Testis (tissue), 3 donors: ENCODE results near the gene RBM48. TPM values are rescaled to one million over a fixed set of nuclear protein-coding genes. Genes with fewer than 3 reads are reported as not detected.
"Not testable (repeated sequence)": the region's sequence is repeated elsewhere in the genome, so short reads cannot be mapped to it uniquely, and the experiment has no call there.

Experiments used
- DNase-seq: peaks from one replicate; pipeline ENCODE4 v3.0.0-alpha.2; 2019
- H3K27ac ChIP-seq, 2 donors: fragments of 200-600 bp; sonication (generic); one replicate each; pipeline ENCODE4 v1.5.1; 2019
- H3K27me3 ChIP-seq: fragments of 200-600 bp; sonication (generic); one replicate; pipeline ENCODE4 v1.5.1; 2019
- H3K36me3 ChIP-seq: fragments of 200-600 bp; sonication (generic); one replicate; pipeline ENCODE4 v1.5.1; 2017; ENCODE audit warnings: low read depth; ENCODE audit errors: missing control alignments
- H3K4me1 ChIP-seq: fragments of 200-600 bp; sonication (generic); one replicate; pipeline ENCODE4 v1.5.1; 2019
- H3K4me3 ChIP-seq, 2 donors: fragments of 200-600 bp; sonication (generic); one replicate each; pipeline ENCODE4 v1.5.1; 2017 to 2019
- H3K9me3 ChIP-seq: fragments of 200-600 bp; sonication (generic); one replicate; pipeline ENCODE4 v1.5.1; 2017
- CTCF ChIP-seq, 3 experiments: fragments of 450-650 bp in 2 of 3; fragments of 200-600 bp in 1 of 3; sonication (generic) in 1 of 3; IDR thresholded peaks; one replicate each; pipeline ENCODE4 v1.5.1; 2016 to 2019; ENCODE audit warnings: antibody characterized with exemption in 3 of 3, mild to moderate bottlenecking in 2 of 3, moderate library complexity in 1 of 3
- POLR2A ChIP-seq: fragments of 450-650 bp; IDR thresholded peaks from one replicate; pipeline ENCODE4 v1.6.1; 2017; ENCODE audit warnings: antibody characterized with exemption, mild to moderate bottlenecking, moderate library complexity
- WGBS, 2 donors: methylation state at CpG; one replicate each; pipeline ENCODE4 v1.1.5; 2018; 5-methylcytosine and 5-hydroxymethylcytosine counted together
- intact Hi-C: fragments of 100-400 bp; cut with DNase I; formaldehyde crosslinking; loops from one replicate; pipeline ENCODE4 v1.15.1; 2023; ENCODE audit warnings: low total_unique reads
- polyA plus RNA-seq: library from polyadenylated mRNA; stranded (reverse); fragments of 350-450 nt; fragmentation: Illumina TruSeq; extraction: RNeasy Lipid Tissue Mini Kit (QIAGEN cat#74804); gene quantifications from one replicate; pipeline ENCODE4 v1.2.3, GENCODE V29; 2014; ENCODE audit warnings: low read depth, low replicate concordance; ENCODE audit not compliant: insufficient read depth
- total RNA-seq, 2 donors: library from RNA; depleted of rRNA; stranded (reverse); fragments of >200 nt; gene quantifications; one replicate each; pipeline ENCODE4 v1.2.3, GENCODE V29; 2016

Gene RBM48
- total and polyA plus RNA-seq, 3 donors from 2014 or later: 20.3 to 22.5 (median 20.5) TPM

GRCh38 chr7:92534572-92534971 is 6.0 kb downstream of the RBM48 start:
- peaks cover 2% of the 10 kb centered on the region for H3K4me1 ChIP-seq
- H3K4me3 ChIP-seq: no peak overlapping the region
- no peaks in the 10 kb centered on the region for H3K27me3 ChIP-seq
- DNase-seq: no peak
- no peaks in the 10 kb centered on the region for H3K9me3 ChIP-seq
- no peaks in the 10 kb centered on the region for H3K36me3 ChIP-seq
- 73 to 81% methylated on average over 9 of the region's 9 CpGs for WGBS, 2 donors
- TF ChIP-seq CTCF (IDR thresholded peaks at IDR 0.05): no peak
- no peak for TF ChIP-seq POLR2A
- intact Hi-C loops: no loop called here
- no peak overlapping the region for H3K27ac ChIP-seq

- H3K27ac ChIP-seq, H3K27me3 ChIP-seq, DNase-seq, H3K36me3 ChIP-seq, H3K9me3 ChIP-seq, H3K4me1 ChIP-seq, H3K4me3 ChIP-seq, intact Hi-C loops: not testable (repeated sequence)
- 92 to 93% methylated on average over 3 of the region's 3 CpGs for WGBS, 2 donors
Observed at GRCh38 chr7:92543542-92543941, 14.9 kb downstream of the RBM48 start.

- H3K27ac ChIP-seq, DNase-seq, H3K36me3 ChIP-seq, H3K4me1 ChIP-seq, H3K4me3 ChIP-seq, intact Hi-C loops, H3K9me3 ChIP-seq, H3K27me3 ChIP-seq: not testable (repeated sequence)
- WGBS, 2 donors: 87% methylated on average over 30 of the region's 30 CpGs; no CpG with 5 or more reads in 1 of the 2 donors
Observed at GRCh38 chr7:92545116-92545515, 16.5 kb downstream of the RBM48 start.

GRCh38 chr7:92546856-92547497 is 18.4 kb downstream of the RBM48 start:
- no peaks in the 10 kb centered on the region for H3K36me3 ChIP-seq
- H3K27ac ChIP-seq: no peak overlapping the region
- WGBS, 2 donors: 72 to 80% methylated on average over 7 to 17 of the region's 17 CpGs
- intact Hi-C loops: no loop called here
- no peak for DNase-seq
- TF ChIP-seq POLR2A (no peak), CTCF (IDR thresholded peaks at IDR 0.05) (no peak)
- no peak overlapping the region for H3K4me3 ChIP-seq
- H3K4me1 ChIP-seq: no peaks in the 10 kb centered on the region
- H3K9me3 ChIP-seq: no peaks in the 10 kb centered on the region
- no peaks in the 10 kb centered on the region for H3K27me3 ChIP-seq

GRCh38 chr7:92547579-92547978 is 19.0 kb downstream of the RBM48 start:
- intact Hi-C loops: no loop called here
- Histone ChIP-seq H3K9me3 (no peaks in the 10 kb centered on the region), H3K36me3 (no peaks in the 10 kb centered on the region), H3K4me1 (no peaks in the 10 kb centered on the region), H3K27ac (no peak overlapping the region), H3K4me3 (no peak overlapping the region), H3K27me3 (no peaks in the 10 kb centered on the region)
- no peak for DNase-seq
- TF ChIP-seq CTCF (IDR thresholded peaks at IDR 0.05) (no peak), POLR2A (no peak)
- WGBS, 2 donors: 79 to 84% methylated on average over 4 to 6 of the region's 6 CpGs

- TF ChIP-seq CTCF (IDR thresholded peaks at IDR 0.05) (no peak), POLR2A (no peak)
- H3K27ac ChIP-seq: no peak overlapping the region
- H3K4me1 ChIP-seq: no peaks in the 10 kb centered on the region
- no peak for DNase-seq
- H3K9me3 ChIP-seq: no peaks in the 10 kb centered on the region
- WGBS, 2 donors: 65 to 76% methylated on average over 4 of the region's 4 CpGs
- H3K27me3 ChIP-seq: no peaks in the 10 kb centered on the region
- intact Hi-C loops: no loop called here
- H3K36me3 ChIP-seq: no peaks in the 10 kb centered on the region
- H3K4me3 ChIP-seq: no peak overlapping the region
Observed at GRCh38 chr7:92550194-92550593, 21.6 kb downstream of the RBM48 start.
